ENCODE results near the gene NLRP6.

DNA sequence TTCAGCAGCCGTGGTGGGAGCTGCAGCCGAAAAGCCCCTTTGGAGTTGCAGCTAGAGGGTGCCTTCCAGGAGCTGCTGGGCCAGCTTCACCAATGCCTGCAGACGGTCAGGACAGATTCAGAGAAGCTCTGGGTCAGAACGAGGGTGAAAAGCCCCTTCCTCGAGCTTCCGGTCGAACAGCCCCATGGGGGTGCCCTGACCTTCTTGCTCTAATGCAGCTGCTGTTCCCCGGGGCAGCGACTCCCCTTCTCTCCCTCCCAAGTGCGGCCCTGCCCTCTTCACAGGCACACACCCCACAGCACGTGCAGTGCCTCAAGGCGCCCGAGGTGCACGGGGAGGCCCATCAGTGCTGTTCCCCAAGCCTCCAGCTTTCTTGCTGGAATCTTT lies 52.1 kb downstream of the NLRP6 start:
- no peak for TF ChIP-seq CTCF (conservative IDR thresholded peaks at IDR 0.05)
- no peak for TF ChIP-seq EZH2 (IDR thresholded peaks at IDR 0.05; ENCODE audit: low read depth)

Measured in PC-9 (cell line).